Stimulated activated CD8-positive, alpha-beta memory T cell treated with anti-CD3 and anti-CD28 coated beads, Interleukin-12 subunit alpha, Interleukin-12 subunit beta, amount 100 ng/mL, for 24 hours (primary cell): ENCODE results near the gene C22orf42.
"Not testable (repeated sequence)": the region's sequence is repeated elsewhere in the genome, so short reads cannot be mapped to it uniquely, and the experiment has no call there.

Experiments
- DNase-seq: peaks from one replicate; pipeline ENCODE4 v3.0.0-alpha.2; 2020; ENCODE audit errors: extremely low read depth

C22orf42 gene

GRCh38 chr22:32158712-32159533, at the start of gene C22orf42:
Gene C22orf42, minus strand, starts transcription at chr22:32159303. Its CDS starts 88 bp downstream, at chr22:32159215.
- no peak for DNase-seq

GRCh38 chr22:32208681-32209080, 49.6 kb upstream of the C22orf42 start:
- no peak for DNase-seq

- no peak for DNase-seq
Observed at GRCh38 chr22:32207971-32208480, 48.9 kb upstream of the C22orf42 start.

GRCh38 chr22:32206774-32207758, 48.0 kb upstream of the C22orf42 start:
- no peak for DNase-seq

- DNase-seq, result no peak
Observed at GRCh38 chr22:32205974-32206773, 47.1 kb upstream of the C22orf42 start.

GRCh38 chr22:32204856-32205722, 46.0 kb upstream of the C22orf42 start, which contains the start of gene RFPL2:
Gene RFPL2, minus strand, starts transcription at chr22:32205073. Its CDS starts 2,622 bp downstream, at chr22:32202451.
- DNase-seq, result no peak

- DNase-seq, result no peak
Observed at GRCh38 chr22:32204040-32204855, 45.1 kb upstream of the C22orf42 start.

- DNase-seq, result no peak
Observed at GRCh38 chr22:32203181-32204039, 44.3 kb upstream of the C22orf42 start.

- no peak for DNase-seq
Observed at GRCh38 chr22:32202539-32203180, 43.6 kb upstream of the C22orf42 start.

GRCh38 chr22:32202161-32202538, 43.0 kb upstream of the C22orf42 start:
- no peak for DNase-seq

- no peak for DNase-seq
Observed at GRCh38 chr22:32200752-32201151, 41.6 kb upstream of the C22orf42 start.

GRCh38 chr22:32199961-32200360, 40.9 kb upstream of the C22orf42 start:
- DNase-seq, result no peak

- no peak for DNase-seq
Observed at GRCh38 chr22:32199341-32199740, 40.2 kb upstream of the C22orf42 start.

- not testable (repeated sequence) for DNase-seq
Observed at GRCh38 chr22:32197553-32198226, 38.6 kb upstream of the C22orf42 start.

GRCh38 chr22:32195900-32196299, 36.8 kb upstream of the C22orf42 start:
- not testable (repeated sequence) for DNase-seq

GRCh38 chr22:32193346-32193745, 34.2 kb upstream of the C22orf42 start:
- not testable (repeated sequence) for DNase-seq

GRCh38 chr22:32191021-32191420, 31.9 kb upstream of the C22orf42 start:
- not testable (repeated sequence) for DNase-seq
